ENCODE data around the gene PDK1.

GRCh38 chr2:172635548-172635947 lies 79.7 kb downstream of the PDK1 start:
- TF ChIP-seq POLR2AphosphoS5 (IDR thresholded peaks at IDR 0.05) = no peak
- no peak for TF ChIP-seq CTCF (IDR thresholded peaks at IDR 0.05)
- TF ChIP-seq POLR2A (IDR thresholded peaks at IDR 0.05) = no peak

Data from transverse colon (tissue), 4 donors.